DOHH2 (cell line): ENCODE results near the gene CENPO.

ENCODE experiments used
- H3F3A ChIP-seq: fragments of 200-600 bp; sonication (generic), shearing (Covaris generic); 2 replicates; pipeline ENCODE4 v1.6.0; 2016; ENCODE audit warnings: antibody characterized with exemption, mild to moderate bottlenecking; ENCODE audit not compliant: control insufficient read depth, insufficient read depth
- H3K27ac ChIP-seq: fragments of 200-600 bp; sonication (generic); 2 replicates; pipeline ENCODE4 v1.5.1; 2014; ENCODE audit warnings: low read depth, mild to moderate bottlenecking, low read length, moderate library complexity
- H3K27me3 ChIP-seq: fragments of 200-600 bp; sonication (generic); 2 replicates; pipeline ENCODE4 v1.6.1; 2014; ENCODE audit warnings: mild to moderate bottlenecking, low read length, mixed read lengths; ENCODE audit not compliant: control insufficient read depth
- H3K36me3 ChIP-seq: fragments of 200-600 bp; sonication (generic); 2 replicates; pipeline ENCODE4 v1.6.1; 2014; ENCODE audit warnings: mild to moderate bottlenecking, low read length, moderate library complexity, mixed read lengths; ENCODE audit not compliant: control insufficient read depth
- H3K4me1 ChIP-seq: fragments of 200-600 bp; sonication (generic); 2 replicates; pipeline ENCODE4 v1.6.1; 2014; ENCODE audit warnings: mild to moderate bottlenecking, low read length, mixed read lengths; ENCODE audit not compliant: control insufficient read depth
- H3K4me2 ChIP-seq: fragments of 200-600 bp; sonication (generic); 2 replicates; pipeline ENCODE4 v1.6.0; 2014; ENCODE audit warnings: mild to moderate bottlenecking, low read length, moderate library complexity
- H3K4me3 ChIP-seq: fragments of 200-600 bp; sonication (generic); 2 replicates; pipeline ENCODE4 v1.5.1; 2014; ENCODE audit warnings: mild to moderate bottlenecking, low read length, mixed read lengths
- H3K79me2 ChIP-seq: fragments of 200-600 bp; sonication (generic); 2 replicates; pipeline ENCODE4 v1.6.1; 2014; ENCODE audit warnings: mild to moderate bottlenecking, low read length, mixed read lengths; ENCODE audit not compliant: control insufficient read depth
- H3K9me2 ChIP-seq: fragments of 200-600 bp; sonication (generic); replicated peaks from 2 replicates; pipeline ENCODE4 v1.6.1; 2014; ENCODE audit warnings: mild to moderate bottlenecking, low read length, mixed read lengths; ENCODE audit not compliant: control insufficient read depth
- H3K9me3 ChIP-seq: fragments of 200-600 bp; sonication (generic); 2 replicates; pipeline ENCODE4 v1.6.1; 2014; ENCODE audit warnings: antibody characterized with exemption, low read length, mixed read lengths; ENCODE audit not compliant: control insufficient read depth, insufficient read depth
- H4K20me1 ChIP-seq: fragments of 200-600 bp; sonication (generic); 2 replicates; pipeline ENCODE4 v1.6.0; 2014; ENCODE audit warnings: low read depth, mild to moderate bottlenecking, antibody characterized with exemption, low read length, moderate library complexity; ENCODE audit not compliant: control insufficient read depth, insufficient read depth
- EZH2phosphoT487 ChIP-seq: fragments of 200-600 bp; sonication (generic); IDR thresholded peaks from 2 replicates; pipeline ENCODE4 v1.6.1; 2017; ENCODE audit warnings: borderline replicate concordance, mild to moderate bottlenecking, antibody characterized with exemption, low read length, moderate library complexity, mixed read lengths
- TF ChIP-seq, protein P1 (sequence below): fragments of 200-600 bp; sonication (generic); IDR thresholded peaks from one replicate; pipeline ENCODE4 v1.5.1; 2014; ENCODE audit warnings: antibody characterized with exemption, mild to moderate bottlenecking, low read depth, low read length; ENCODE audit not compliant: poor library complexity, severe bottlenecking

The CENPO gene

DNA sequence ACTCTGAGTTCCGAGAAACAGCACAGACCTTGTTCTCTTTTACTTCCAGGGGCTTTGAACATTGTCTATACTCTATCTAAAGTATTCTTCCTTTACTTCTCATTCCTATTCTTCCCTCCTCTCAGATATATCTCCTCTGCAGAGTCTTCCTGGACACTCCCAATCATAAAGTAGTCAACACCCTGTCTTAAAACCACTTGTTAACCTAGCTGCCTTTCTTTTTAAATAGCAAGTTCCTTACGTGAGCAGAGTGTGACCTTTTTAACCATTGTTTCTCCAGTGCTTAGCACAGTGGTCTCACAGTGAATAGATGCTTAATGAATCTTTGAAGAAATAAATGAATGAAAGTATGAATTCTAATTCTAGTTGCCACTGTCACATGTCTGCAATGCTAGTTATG is 47.4 kb upstream of the CENPO start:
- no peaks in the 10 kb centered on the region for H3K27me3 ChIP-seq
- no peaks in the 10 kb centered on the region for H3F3A ChIP-seq
- TF ChIP-seq, protein P1, sequence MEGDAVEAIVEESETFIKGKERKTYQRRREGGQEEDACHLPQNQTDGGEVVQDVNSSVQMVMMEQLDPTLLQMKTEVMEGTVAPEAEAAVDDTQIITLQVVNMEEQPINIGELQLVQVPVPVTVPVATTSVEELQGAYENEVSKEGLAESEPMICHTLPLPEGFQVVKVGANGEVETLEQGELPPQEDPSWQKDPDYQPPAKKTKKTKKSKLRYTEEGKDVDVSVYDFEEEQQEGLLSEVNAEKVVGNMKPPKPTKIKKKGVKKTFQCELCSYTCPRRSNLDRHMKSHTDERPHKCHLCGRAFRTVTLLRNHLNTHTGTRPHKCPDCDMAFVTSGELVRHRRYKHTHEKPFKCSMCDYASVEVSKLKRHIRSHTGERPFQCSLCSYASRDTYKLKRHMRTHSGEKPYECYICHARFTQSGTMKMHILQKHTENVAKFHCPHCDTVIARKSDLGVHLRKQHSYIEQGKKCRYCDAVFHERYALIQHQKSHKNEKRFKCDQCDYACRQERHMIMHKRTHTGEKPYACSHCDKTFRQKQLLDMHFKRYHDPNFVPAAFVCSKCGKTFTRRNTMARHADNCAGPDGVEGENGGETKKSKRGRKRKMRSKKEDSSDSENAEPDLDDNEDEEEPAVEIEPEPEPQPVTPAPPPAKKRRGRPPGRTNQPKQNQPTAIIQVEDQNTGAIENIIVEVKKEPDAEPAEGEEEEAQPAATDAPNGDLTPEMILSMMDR: no peak
- TF ChIP-seq EZH2phosphoT487: no peak
- H3K4me3 ChIP-seq: no peak overlapping the region
- H3K27ac ChIP-seq: no peak overlapping the region
- peaks cover 6% of the 10 kb centered on the region for H3K4me1 ChIP-seq
- no peak overlapping the region for H3K4me2 ChIP-seq
- H3K36me3 ChIP-seq: no peaks in the 10 kb centered on the region
- no peaks in the 10 kb centered on the region for H3K9me2 ChIP-seq
- H3K79me2 ChIP-seq: no peaks in the 10 kb centered on the region
- H4K20me1 ChIP-seq: no peaks in the 10 kb centered on the region
- H3K9me3 ChIP-seq: no peaks in the 10 kb centered on the region

DNA sequence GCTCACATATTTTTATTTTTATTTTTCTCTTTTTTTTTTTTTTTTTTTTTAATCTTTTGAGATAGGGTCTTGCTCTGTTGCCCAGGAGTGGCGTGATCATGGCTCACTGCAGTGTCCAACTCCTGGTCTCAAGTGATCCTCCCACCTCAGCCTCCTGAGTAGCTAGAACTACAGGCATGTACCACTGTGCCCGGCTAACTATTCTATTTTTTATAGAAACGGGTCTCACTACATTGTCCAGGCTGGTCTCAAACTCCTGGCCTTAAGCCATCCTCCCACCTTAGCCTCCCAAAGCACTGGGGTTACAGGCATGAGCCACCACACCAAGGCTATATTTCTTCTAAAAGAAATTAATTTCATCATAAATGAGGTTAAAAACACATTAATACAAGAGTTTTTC is 45.9 kb upstream of the CENPO start:
- peaks cover 6% of the 10 kb centered on the region for H3K4me1 ChIP-seq
- H3K79me2 ChIP-seq: no peaks in the 10 kb centered on the region
- H3K4me2 ChIP-seq: no peak overlapping the region
- no peaks in the 10 kb centered on the region for H3K9me3 ChIP-seq
- H3K9me2 ChIP-seq: no peaks in the 10 kb centered on the region
- H3K27ac ChIP-seq: no peak overlapping the region
- H3K27me3 ChIP-seq: no peaks in the 10 kb centered on the region
- no peak overlapping the region for H3K4me3 ChIP-seq
- no peaks in the 10 kb centered on the region for H4K20me1 ChIP-seq
- no peaks in the 10 kb centered on the region for H3K36me3 ChIP-seq
- no peaks in the 10 kb centered on the region for H3F3A ChIP-seq
- no peak for TF ChIP-seq EZH2phosphoT487
- TF ChIP-seq, protein P1: no peak

DNA sequence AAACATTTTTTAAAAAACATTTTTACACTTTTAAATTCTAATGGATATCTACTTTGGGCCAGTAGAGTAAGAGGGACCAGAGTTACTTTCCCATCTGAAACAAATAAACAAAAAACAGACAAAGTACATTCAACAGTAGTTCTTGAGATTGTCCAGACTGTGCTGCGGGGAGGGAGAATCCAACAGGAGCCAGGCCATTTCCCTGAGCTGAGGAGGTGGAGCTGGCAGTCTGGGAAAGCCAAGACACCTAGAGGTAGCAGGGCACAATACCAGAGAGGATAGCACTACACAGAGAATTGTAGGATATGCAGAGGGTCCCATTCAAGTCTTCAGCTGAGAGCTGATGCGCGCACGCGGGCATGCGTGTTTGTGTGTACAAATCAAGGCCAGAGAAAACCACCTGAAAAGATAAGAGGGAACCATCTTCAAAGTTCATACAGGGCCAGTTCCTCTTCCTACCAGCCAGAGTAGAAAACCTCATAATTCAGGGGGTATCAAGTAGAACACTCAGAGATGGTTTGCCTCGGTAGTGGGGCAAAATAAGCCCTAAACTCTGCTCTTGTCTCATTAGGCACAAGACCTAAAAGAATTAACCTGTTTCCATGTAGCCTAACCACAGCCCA is 44.0 kb upstream of the CENPO start:
- Histone ChIP-seq H3K4me1 (peaks cover 6% of the 10 kb centered on the region), H3K4me2 (no peak overlapping the region), H3K9me2 (no peaks in the 10 kb centered on the region; the same call in 1 of the 2 replicates), H3K27ac (no peak overlapping the region), H3K27me3 (no peaks in the 10 kb centered on the region), H3K79me2 (no peaks in the 10 kb centered on the region), H3F3A (no peaks in the 10 kb centered on the region), H3K9me3 (no peaks in the 10 kb centered on the region), H3K36me3 (no peaks in the 10 kb centered on the region), H4K20me1 (no peaks in the 10 kb centered on the region), H3K4me3 (no peak overlapping the region)
- TF ChIP-seq, protein P1: no peak
- TF ChIP-seq EZH2phosphoT487: no peak
